Activated CD8-positive, alpha-beta memory T cell treated with anti-CD3 and anti-CD28 coated beads, Interleukin-2, amount 50 U/mL, for 1 hour (primary cell): ENCODE results near the gene TAF8.

Source experiments
- DNase-seq: peaks from one replicate; pipeline ENCODE4 v3.0.0-alpha.2; 2020; ENCODE audit errors: extremely low read depth

The TAF8 gene

DNA sequence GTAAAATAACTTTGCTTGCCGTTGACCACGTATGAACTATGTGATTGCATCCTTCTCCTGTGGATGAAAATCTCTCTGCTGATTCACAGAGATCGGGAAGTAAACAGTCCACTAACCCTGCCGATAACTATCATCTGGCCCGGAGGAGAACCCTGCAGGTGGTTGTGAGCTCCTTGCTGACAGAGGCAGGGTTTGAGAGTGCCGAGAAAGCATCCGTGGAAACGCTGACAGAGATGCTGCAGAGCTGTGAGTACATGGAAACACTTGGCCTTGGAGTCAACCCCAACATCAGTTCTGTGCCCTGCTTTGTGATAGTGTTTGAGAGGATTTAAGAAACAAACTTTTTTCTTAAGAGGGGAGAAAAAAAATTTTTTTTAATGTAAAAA is 937 bp downstream of the TAF8 start:
- DNase-seq = no peak

DNA sequence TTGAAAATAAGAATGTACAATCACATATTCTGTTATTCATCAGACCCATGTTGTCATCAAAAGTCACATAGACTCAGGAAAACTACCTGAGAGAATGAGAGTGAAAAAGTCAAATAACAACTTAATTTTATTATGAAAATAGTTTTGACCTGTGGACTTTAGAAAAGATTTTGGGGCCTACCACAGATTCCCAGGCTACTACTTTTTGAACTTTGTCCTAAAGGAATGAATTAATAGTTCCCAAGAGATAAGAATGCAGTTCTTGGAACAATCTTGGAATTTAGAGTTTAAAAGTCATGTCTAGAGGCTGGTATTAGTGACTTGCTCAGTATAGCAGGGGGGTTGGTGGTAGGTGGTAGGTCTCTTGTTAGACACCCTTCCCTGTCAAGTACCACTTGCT is 3.3 kb downstream of the TAF8 start:
- no peak for DNase-seq

GRCh38 chr6:42059743-42060142 is 9.4 kb downstream of the TAF8 start:
- DNase-seq = no peak

DNA sequence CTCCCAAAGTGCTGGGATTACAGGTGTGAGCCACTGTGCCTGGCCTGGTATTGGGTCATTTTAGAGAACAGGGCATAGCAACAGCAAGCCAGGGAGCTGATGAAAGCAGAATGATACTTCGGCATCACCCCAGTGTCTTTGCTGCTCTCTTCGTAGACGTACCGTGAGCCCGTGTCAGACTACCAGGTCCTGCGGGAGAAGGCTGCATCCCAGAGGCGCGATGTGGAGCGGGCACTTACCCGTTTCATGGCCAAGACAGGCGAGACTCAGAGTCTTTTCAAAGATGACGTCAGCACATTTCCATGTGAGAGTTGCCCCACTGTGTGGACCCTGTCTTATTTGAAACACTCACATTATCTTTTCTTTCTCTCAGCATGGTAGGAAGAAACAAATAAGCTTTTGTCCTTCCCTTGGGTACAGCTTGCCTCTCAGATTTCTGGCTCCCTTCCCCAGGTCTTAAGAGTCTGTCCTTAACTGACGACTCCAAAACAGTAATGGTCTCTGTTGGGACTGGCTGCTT is 15.9 kb downstream of the TAF8 start:
- DNase-seq = no peak

- DNase-seq = no peak
Observed at GRCh38 chr6:42068173-42068572, 17.8 kb downstream of the TAF8 start.

- no peak for DNase-seq
Observed at GRCh38 chr6:42068872-42069522, 18.7 kb downstream of the TAF8 start.

GRCh38 chr6:42071881-42072583 is 21.7 kb downstream of the TAF8 start:
- no peak for DNase-seq

DNA sequence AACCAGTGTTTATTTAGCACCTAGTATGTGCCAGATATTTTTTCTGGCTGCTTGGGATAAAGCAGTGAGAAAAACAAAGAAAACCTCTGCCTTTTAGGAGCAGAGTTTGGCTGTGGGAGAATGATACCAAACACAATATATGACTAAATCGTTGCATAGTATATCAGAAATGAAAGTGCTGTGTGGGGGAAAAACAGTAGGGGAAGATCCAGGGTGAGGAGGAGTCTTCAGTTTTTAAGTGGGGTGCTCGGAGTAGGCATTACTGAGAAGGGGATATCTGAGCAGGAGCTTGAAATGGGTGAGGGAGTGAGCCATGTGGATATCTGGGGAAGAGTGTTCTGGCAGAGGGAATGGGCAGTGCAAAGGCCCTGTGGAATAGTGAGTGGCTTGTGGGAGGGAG is 23.0 kb downstream of the TAF8 start:
- DNase-seq = no peak

DNA sequence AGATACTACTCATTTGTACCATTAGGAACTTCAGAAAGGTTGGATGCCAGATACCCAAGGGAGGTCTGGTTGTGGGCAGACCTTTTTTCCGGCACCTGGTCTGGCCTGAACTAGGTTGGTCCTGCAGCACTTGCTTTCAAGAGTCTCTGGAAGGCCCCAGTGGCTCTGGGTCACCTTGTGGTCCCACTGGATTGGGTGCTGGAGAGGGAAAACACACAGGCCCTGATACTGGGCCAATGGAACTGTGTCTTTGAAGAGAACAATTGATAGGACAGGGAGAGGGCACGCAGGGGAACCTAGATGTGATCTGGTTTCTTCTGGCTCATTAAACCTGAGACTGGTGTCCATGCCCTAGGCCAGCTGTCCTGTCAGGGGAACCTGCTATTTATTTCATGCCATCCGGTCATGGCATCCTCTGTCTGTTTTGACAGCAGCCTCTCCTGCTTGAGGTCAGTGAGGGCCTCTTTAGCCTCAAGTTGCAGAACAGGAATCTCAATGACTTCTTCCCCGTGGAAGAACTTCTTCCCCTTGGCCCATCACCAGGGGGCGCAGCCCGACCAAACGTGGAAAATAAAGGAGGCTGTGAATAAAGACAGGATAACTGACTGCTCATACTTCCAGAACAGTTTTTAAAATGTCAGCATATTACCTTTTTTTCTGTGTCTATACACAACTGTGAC is 25.0 kb downstream of the TAF8 start:
- DNase-seq = peak; percentile 5

DNA sequence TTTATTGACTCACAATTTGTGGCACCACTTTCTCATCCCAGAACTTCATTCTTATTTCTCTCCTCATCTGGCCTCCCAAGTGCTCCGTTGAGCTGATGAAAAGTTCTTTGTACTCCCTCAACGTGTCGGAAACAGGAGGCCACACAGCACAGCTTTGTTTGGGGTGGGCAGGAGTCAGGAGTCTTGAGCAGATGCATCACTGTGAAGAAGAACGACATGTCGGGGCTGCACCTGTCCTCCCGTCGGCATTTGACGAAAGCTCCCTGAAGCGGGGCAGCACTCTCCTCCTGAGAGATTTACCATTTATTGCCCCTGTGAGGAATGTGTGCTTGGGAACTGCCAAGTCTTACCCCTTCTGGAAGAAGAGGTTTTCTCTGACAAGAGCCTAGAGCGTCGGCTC is 28.1 kb downstream of the TAF8 start:
- no peak for DNase-seq

DNA sequence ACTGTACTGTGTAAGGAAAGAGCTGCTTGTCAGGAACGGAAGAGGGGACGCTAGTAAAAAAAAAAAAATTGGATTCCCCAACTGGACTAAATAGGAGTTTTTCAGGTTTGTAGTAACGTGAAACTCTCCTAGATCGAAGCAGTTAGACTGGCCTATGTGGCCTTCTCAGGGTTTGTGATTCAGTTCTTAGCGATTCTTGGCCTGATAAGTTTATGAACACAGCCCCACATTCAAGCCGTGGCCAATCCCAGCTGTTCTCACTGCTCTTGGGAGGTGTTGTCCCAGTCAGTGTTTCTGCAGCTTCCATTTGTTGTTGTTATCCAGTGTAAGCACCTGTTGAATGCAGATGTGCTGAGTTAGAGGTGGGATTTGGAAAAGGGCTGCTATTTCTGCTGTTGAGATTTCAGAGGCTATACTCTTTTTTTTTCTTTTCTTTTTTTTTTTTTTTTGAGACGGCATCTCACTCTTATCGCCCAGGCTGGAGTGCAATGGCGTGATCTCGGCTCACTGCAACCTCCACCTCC is 29.7 kb downstream of the TAF8 start:
- no peak for DNase-seq

DNA sequence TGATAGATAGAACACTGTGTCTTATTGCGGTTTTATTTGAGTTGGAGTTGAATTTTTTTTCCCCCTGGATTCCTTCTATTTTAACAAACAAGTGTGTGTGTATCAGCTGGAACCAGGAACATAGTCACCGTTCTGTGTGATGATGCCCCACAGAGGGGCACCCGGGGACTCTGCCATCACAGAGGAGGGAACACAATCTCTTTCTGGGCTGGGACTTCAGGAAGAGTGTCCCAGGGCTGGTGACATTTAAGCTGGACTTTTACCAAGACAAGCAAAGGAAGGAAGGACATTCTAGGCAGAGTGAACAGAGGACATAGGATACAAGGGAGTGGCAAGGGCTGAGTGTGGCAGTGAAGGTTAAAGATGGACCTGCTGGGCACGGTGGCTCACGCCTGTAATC is 33.2 kb downstream of the TAF8 start:
- DNase-seq = no peak

GRCh38 chr6:42084889-42085288 is 34.6 kb downstream of the TAF8 start:
- DNase-seq = no peak

GRCh38 chr6:42086046-42087035 is 36.0 kb downstream of the TAF8 start:
- no peak for DNase-seq

- DNase-seq = no peak
Observed at GRCh38 chr6:42088101-42088591, 37.8 kb downstream of the TAF8 start.

- DNase-seq = no peak
Observed at GRCh38 chr6:42090819-42091717, 40.7 kb downstream of the TAF8 start.

- DNase-seq = no peak
Observed at GRCh38 chr6:42091718-42092023, 41.3 kb downstream of the TAF8 start.

- no peak for DNase-seq
Observed at GRCh38 chr6:42093582-42094329, 43.4 kb downstream of the TAF8 start.

DNA sequence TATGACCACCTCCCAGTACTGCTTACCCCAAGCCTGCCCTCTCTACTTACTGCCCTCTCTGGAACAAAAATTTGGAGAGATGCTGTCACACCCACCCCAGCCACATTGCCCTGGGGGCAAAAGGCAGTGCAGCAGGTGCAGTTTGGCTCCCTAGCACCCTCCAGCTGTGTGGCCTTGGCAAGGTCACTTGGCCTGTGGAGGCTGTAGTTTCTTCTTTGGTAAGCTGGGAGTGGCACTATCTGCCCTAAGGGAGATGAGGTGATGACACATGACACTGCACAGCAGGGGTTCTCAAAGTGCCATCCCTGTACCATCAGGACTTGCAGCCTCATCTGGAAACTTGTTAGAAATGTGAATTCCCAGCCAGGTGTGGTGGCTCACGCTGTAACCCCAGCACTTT is 44.8 kb downstream of the TAF8 start:
- DNase-seq = no peak
